Left hindlimb (tissue), 1 donor: ENCODE results near the gene DPP9.

Source experiments
- DNase-seq: peaks from one replicate; pipeline ENCODE4 v3.0.0-alpha.2; 2018

Gene DPP9

GRCh38 chr19:4707956-4708650 lies 15.5 kb downstream of the DPP9 start:
- no peak for DNase-seq

DNA sequence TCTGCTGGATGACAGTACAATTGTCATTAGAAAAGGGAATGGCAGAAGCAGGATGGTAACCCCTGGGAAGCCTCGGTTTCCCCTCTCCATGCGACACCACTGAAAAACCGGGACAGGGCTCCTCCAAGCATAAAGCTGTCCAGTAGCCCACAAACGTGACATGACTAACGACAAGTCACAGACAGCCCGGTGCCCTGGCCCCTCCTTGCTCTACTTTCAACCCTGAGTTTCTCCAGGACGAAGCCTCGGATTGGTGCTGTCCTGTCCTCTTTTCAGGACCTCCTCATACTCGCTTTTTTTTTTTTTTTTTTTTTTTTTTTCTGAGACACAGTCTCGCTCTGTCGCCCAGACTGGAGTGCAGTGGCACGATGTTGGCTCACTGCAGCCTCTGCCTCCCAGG lies 16.3 kb downstream of the DPP9 start:
- DNase-seq: no peak

- DNase-seq: no peak
These were observed 18.1 kb downstream of the DPP9 start for GRCh38 chr19:4705413-4706131.

DNA sequence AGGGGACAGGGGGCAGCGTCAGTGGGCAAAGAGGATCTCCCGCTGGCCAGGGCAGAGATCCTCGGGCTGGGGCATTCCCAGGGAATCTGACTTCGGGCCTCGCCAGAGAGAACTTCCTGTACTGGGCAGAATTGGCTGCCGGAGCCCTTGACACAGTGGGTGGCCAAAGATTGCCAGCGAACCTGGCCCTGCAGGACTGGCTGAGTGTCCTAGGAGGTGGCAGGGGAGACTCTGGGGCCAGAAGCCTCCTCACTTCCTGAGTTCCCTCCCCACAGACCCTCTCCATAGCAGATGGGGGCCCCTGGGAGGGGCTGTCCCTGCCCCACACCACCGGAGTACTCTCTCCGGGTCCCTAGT lies 19.3 kb downstream of the DPP9 start:
- no peak for DNase-seq

DNA sequence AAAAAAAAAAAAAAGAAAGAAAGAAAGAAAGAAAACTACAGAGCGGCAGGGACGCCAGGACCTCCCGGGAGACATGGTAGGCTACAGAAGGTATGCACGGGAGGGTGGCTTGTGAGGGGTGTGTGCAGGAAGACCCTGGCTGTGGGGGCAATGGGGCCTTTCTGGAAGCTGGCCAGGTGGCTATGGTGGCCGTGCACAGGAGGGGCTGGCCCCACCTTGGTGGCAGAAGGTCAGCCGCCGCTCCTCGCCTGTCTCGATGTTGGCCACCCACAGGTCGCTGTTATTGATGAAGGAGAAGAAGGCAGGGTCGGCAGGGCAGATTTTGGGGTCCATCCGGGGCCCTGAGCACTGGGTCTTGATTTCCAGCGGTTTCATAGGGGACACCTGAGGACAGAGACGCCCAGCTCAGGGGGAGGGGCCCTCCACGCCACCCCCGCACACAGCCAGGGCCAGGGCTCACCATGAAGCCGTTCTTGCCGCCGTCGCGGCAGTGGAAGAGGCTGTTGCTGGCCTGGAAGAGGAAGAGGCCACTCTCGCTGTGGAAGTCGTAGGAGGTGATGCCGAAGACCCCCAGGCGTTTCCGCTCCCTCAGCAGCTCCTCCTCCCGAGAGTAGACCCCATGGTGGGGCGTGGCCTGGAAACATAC lies 19.8 kb downstream of the DPP9 start:
- no peak for DNase-seq

GRCh38 chr19:4702764-4703163 lies 20.9 kb downstream of the DPP9 start:
- no peak for DNase-seq

DNA sequence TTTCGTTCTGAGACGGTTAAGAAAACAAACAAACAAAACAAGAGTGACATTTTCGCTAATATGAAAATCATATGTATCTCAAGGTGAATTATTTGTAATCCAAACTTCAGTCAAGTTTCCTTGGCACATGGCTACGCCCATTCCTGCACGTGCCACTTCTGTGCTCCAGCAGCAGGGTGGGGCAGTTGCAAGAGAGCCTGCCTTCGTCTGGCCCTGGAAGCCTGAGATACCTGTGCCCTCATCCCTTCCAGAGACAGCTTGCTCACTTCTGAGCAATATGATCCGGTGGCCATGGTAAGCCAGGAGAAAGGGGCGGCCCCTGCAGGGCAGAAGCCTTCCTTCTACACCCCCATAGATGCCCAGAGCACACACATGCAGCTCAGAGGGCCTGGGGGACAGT lies 22.1 kb downstream of the DPP9 start:
- DNase-seq: no peak

GRCh38 chr19:4700693-4700970 lies 23.0 kb downstream of the DPP9 start:
- no peak for DNase-seq

DNA sequence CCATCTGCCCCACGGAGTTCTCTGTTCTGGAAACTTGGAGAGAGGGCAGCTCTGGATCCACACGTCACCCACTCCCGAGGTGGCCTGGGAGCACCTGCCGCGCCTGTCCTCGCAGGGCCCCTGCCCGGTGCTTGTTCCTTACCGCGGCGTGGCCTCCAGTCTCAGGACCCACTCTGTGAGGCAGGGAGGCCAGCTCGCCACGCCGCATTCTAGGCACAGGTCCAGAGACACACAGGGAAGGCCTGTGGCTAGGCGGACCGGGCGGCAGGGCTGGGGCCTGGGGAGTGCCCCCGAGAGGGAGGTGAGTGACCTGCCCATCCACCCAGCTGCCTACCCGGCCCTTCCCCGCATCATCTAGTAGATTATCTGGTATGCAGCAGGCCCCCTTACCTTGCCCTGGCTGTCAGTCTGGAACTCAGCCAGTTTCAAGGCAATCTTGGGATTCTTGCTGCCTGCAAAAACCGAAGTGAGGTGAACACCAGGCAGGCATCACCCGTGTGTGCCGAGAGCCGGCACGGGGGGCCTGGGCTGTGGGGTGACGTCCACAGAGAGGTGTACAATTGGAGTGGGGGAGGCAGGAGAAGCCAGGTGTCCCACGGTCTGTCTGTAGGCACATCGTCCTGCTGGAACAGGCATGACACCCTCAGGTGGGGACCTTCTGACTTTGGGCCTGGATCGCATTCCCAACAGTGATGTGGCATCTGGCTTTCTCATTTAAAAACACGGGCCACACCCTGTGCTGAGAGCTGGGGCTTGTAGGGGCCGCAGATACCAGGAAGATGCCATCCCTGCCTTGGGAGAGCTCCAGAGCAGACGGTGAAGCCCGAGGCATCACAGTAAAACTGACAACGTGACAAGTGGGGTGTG lies 23.6 kb downstream of the DPP9 start:
- no peak for DNase-seq

DNA sequence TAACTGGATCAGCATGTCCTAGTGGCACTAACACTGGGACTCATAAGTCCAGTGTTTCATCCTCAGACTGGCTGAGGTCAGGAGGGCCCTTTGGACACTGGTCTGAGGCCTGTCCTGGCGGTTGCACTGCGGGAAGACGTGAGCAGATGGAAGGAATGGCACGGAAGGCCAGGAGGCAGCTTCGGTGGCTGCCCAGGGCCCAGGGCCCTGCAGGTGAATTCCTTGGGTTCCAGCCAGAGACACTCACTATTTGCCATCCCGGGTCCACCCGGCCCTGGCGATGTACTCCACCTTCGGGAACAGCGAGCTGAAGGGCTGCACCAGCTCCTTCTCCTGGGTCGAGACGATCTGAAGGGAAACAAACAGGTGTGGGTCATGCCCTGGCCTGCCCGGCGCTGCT lies 26.3 kb downstream of the DPP9 start:
- no peak for DNase-seq

GRCh38 chr19:4695224-4695731 lies 28.4 kb downstream of the DPP9 start:
- no peak for DNase-seq

GRCh38 chr19:4694211-4694987 lies 29.2 kb downstream of the DPP9 start:
- DNase-seq: no peak

DNA sequence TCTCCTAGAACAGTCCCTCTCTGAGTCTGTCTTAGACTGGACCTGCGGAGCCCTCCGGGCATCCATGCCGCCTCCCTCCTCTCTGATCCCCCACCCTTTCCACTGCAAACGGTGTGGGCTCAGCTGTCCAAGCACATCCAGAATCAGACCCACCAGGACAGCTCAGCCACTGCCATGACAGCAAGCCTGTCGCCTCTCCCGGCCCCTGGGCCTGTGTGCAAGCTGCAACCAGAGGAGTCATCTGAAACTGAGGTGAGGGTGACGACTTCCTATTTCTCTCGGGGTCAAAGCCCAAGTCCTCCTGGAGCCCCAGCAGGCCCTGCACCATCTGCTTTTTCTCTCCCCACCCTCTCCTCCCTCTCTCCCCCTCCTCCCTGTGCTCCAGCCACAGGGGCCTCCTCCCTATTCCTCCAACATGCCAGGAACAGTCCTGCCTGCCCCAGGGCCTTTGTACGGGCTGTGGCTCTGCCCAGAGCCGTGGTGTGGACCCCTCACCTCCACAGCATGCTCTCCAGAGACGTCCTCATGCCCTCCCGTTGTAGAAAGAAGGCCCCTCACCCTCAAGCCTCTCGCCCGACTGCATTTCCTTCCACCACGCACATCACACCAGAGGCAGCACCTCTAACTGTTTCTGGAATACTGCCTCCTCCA lies 30.0 kb downstream of the DPP9 start:
- DNase-seq: no peak

- DNase-seq: no peak
These were observed 30.6 kb downstream of the DPP9 start for GRCh38 chr19:4693078-4693350.

DNA sequence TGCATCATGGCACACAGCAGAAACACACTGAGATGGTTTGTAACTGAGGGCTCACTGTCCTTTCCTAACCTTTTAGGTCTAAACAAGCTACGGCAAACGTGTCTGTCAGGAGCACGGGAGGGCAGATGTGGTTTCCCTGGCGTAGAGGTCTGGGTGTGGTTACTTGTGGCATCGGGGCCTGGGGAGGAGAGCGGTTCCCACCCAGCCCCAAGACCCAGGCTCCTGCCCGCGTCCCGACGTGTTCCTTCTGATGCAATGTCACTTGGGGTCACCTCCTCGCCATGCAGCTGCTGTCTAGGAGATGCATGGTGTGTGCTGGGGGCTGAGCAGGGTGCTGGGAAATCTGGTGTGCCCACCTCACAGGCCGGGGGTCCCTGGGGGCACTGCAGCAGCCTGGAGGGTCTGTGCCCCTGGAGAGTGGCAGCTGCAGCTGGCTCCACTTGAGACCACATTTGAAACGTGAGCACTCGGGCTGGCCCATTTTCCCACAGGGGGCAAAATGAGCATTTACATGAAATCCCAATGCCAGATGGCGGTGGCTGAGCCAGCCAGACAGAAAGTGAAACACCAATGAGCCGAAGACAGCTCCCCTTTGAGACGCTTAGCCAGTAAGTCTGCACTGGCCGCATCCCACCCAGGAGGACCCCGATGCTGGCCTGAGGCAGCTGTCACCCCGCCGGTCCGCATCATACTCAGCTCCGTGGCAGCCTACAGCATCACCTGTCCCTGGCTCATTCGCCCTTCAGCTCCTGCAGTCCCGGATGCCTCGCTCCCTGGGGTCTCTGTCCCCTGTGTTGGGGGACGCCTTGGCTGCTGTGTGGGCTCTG lies 31.2 kb downstream of the DPP9 start:
- DNase-seq: no peak

DNA sequence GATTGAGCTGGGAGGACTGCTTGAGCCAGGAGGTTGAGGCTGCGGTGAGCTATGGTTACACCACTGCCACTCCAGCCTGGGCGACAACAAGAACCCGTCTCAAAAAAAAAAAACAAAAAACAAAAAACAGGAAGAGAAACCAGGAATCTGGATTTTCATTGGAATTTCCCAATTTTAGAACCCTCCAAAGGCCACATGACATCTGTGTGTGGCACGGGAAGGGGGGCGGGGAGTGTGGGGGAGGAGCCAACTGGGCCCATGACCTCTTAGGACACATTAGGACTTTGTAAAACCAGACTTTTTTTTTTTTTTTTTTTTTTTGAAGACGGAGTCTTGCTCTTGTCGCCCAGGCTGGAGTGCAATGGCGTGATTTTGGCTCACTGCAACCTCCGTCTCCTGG lies 32.3 kb downstream of the DPP9 start:
- no peak for DNase-seq

DNA sequence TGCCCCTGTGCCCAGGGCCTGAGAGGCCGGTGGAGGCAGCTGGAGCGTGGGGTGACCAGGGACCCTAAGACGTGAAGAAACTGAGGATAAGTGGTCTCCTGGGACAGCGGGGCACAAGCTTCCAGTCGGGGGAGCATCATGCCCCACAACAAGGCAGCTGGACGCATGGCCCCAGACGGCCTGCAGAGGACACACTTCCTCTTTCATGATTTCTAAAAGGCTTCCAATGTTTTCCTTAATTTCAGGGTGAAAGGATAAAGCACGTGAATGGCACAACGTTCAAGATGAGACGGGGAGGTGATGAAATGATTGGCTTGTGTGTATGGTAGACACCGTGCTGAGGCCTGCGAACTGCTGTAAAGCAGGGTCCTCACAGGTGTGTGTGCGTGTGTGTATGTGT lies 33.3 kb downstream of the DPP9 start:
- DNase-seq: no peak

- no peak for DNase-seq
These were observed 34.2 kb downstream of the DPP9 start for GRCh38 chr19:4689403-4689802.

- no peak for DNase-seq
These were observed 35.1 kb downstream of the DPP9 start for GRCh38 chr19:4688587-4688986.

DNA sequence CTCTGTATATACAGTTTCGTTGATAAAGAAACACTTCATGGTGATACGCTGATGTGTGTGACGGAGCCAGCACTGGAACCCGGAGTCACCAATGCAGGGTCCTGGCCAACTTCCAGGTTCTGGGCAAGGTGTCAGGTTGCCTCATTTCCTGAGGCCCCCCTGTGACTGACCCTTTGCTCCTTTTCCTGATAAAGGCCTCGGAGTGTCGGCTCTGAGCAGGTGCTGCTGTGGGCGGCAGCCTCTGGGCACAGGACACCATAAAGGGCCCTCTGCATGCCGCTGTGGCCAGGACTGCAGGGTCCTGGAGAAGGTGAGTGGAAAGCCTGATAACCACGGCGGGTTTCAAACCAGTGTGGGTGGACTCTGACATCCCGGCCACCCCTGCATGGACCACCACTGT lies 36.2 kb downstream of the DPP9 start:
- no peak for DNase-seq

- no peak for DNase-seq
These were observed 36.9 kb downstream of the DPP9 start for GRCh38 chr19:4686700-4687099.
